CMK (cell line): ENCODE data around the gene SMIM23.

ENCODE experiments used
- DNase-seq: peaks from one replicate; pipeline ENCODE4 v3.0.0-alpha.2; 2010; ENCODE audit warnings: low read depth

Gene SMIM23

GRCh38 chr5:171816666-171817065 lies 31.0 kb downstream of the SMIM23 start:
- DNase-seq, result no peak

- DNase-seq, result no peak
These were observed 34.9 kb downstream of the SMIM23 start for GRCh38 chr5:171820561-171820960.

- no peak for DNase-seq
These were observed 35.7 kb downstream of the SMIM23 start for GRCh38 chr5:171821286-171821685.

- no peak for DNase-seq
These were observed 37.7 kb downstream of the SMIM23 start for GRCh38 chr5:171823269-171823668.

GRCh38 chr5:171825051-171825450 lies 39.4 kb downstream of the SMIM23 start:
- DNase-seq, result no peak

GRCh38 chr5:171826132-171826531 lies 40.5 kb downstream of the SMIM23 start:
- no peak for DNase-seq

- no peak for DNase-seq
These were observed 41.5 kb downstream of the SMIM23 start for GRCh38 chr5:171827162-171827561.

GRCh38 chr5:171830686-171831085 lies 45.1 kb downstream of the SMIM23 start:
- no peak for DNase-seq

- DNase-seq, result no peak
These were observed 47.2 kb downstream of the SMIM23 start for GRCh38 chr5:171832775-171833174.

GRCh38 chr5:171834461-171834860 lies 48.8 kb downstream of the SMIM23 start:
- no peak for DNase-seq

- DNase-seq, result no peak
These were observed 49.4 kb downstream of the SMIM23 start for GRCh38 chr5:171835066-171835465.

GRCh38 chr5:171837522-171837921 lies 51.9 kb downstream of the SMIM23 start:
- DNase-seq, result no peak

- no peak for DNase-seq
These were observed 52.4 kb downstream of the SMIM23 start for GRCh38 chr5:171838066-171838465.

- no peak for DNase-seq
These were observed 53.5 kb downstream of the SMIM23 start for GRCh38 chr5:171839112-171839511.

GRCh38 chr5:171840066-171840465 lies 54.4 kb downstream of the SMIM23 start:
- DNase-seq, result no peak
